IMR-90 (cell line): Measurements from ENCODE around the gene AFM. TPM values are rescaled to one million over a fixed set of nuclear protein-coding genes. Genes with fewer than 3 reads are reported as not detected.

ENCODE experiments used
- ATAC-seq: fragments of 200-7000 bp; cut with Tn5 transposase; 2 replicates; pipeline ENCODE4 v1.9.1; 2020; ENCODE audit warnings: low read depth, mild to moderate bottlenecking, moderate library complexity
- BruUV-seq: library from RNA; stranded (reverse); fragments of 400-500 nt; replicated peaks from 2 replicates; lab custom pipeline; 2021; lab: Mats Ljungman, UMichigan
- CTCF ChIA-PET: fragments of 300-600 bp; formaldehyde crosslinking; extraction: SDS; loops from one replicate; lab custom pipeline; 2021; ENCODE audit warnings: antibody characterized with exemption; lab: Yijun Ruan, JAX
- POLR2A ChIA-PET: fragments of 300-600 bp; sonication (Branson Sonifier 250); formaldehyde crosslinking; loops from one replicate; lab custom pipeline; 2022; ENCODE audit warnings: antibody characterized with exemption; ENCODE audit not compliant: unreplicated experiment; lab: Charles Lee
- DNase-seq: peaks from one replicate; pipeline ENCODE4 v3.0.0; 2013
- H2AFZ ChIP-seq: replicated peaks from 2 replicates; pipeline ENCODE3; 2013; ENCODE audit warnings: low read length, mild to moderate bottlenecking; ENCODE audit not compliant: poor library complexity
- H2AK5ac ChIP-seq: 2 replicates; pipeline ENCODE4 v1.6.1; 2013; ENCODE audit warnings: low read depth, low read length, inconsistent platforms
- H2AK9ac ChIP-seq: replicated peaks from 2 replicates; pipeline ENCODE3; 2013; ENCODE audit warnings: mild to moderate bottlenecking, low read depth, low read length, moderate library complexity; ENCODE audit not compliant: poor library complexity
- H2BK120ac ChIP-seq: 2 replicates; pipeline ENCODE4 v1.6.1; 2013; ENCODE audit warnings: low read depth, low read length, inconsistent platforms
- H2BK15ac ChIP-seq: 3 replicates; pipeline ENCODE4 v1.6.1; 2013; ENCODE audit warnings: low read depth, low read length, inconsistent platforms
- H2BK20ac ChIP-seq: 2 replicates; pipeline ENCODE4 v1.6.1; 2013; ENCODE audit warnings: low read depth, mild to moderate bottlenecking, inconsistent platforms, low read length, moderate library complexity
- H2BK5ac ChIP-seq: 2 replicates; pipeline ENCODE4 v1.6.1; 2013; ENCODE audit warnings: mild to moderate bottlenecking, low read depth, low read length, inconsistent platforms; ENCODE audit not compliant: poor library complexity, severe bottlenecking
- H3K14ac ChIP-seq: replicated peaks from 2 replicates; pipeline ENCODE4 v1.6.1; 2013; ENCODE audit warnings: low read depth, low read length, inconsistent platforms
- H3K18ac ChIP-seq: 2 replicates; pipeline ENCODE4 v1.6.1; 2013; ENCODE audit warnings: low read depth, low read length, control low read depth
- H3K23ac ChIP-seq: 2 replicates; pipeline ENCODE4 v1.6.1; 2013; ENCODE audit warnings: low read depth, low read length, inconsistent platforms
- H3K27ac ChIP-seq: 2 replicates; pipeline ENCODE4 v1.5.1; 2013; ENCODE audit warnings: mild to moderate bottlenecking, control low read depth, low read length; ENCODE audit not compliant: insufficient read depth
- H3K27me3 ChIP-seq: 2 replicates; pipeline ENCODE4 v1.6.1; 2013; ENCODE audit warnings: low read length; ENCODE audit not compliant: control insufficient read depth, insufficient read depth
- H3K36me3 ChIP-seq: 2 replicates; pipeline ENCODE4 v1.6.1; 2013; ENCODE audit warnings: low read length, mixed read lengths; ENCODE audit not compliant: control insufficient read depth, insufficient read depth
- H3K4ac ChIP-seq: 2 replicates; pipeline ENCODE4 v1.6.1; 2013; ENCODE audit warnings: low read depth, low read length, inconsistent platforms
- H3K4me1 ChIP-seq: 2 replicates; pipeline ENCODE4 v1.6.1; 2013; ENCODE audit warnings: low read length, mixed read lengths; ENCODE audit not compliant: control insufficient read depth, insufficient read depth
- H3K4me2 ChIP-seq: 2 replicates; pipeline ENCODE4 v1.6.1; 2013; ENCODE audit warnings: low read depth, mild to moderate bottlenecking, control low read depth, low read length, moderate library complexity
- H3K4me3 ChIP-seq: 2 replicates; pipeline ENCODE4 v1.5.1; 2013; ENCODE audit warnings: low read depth, mild to moderate bottlenecking, control low read depth, low read length, moderate library complexity; ENCODE audit not compliant: insufficient read depth
- H3K56ac ChIP-seq: 2 replicates; pipeline ENCODE4 v1.6.1; 2013; ENCODE audit warnings: low read length, inconsistent platforms; ENCODE audit not compliant: insufficient read depth; ENCODE audit errors: extremely low read depth
- H3K79me1 ChIP-seq, 2 experiments: 2 replicates each; pipeline ENCODE4 v1.6.1; 2013; ENCODE audit warnings: low read length in 2 of 2, inconsistent platforms in 1 of 2, low read depth in 1 of 2
- H3K9ac ChIP-seq: 2 replicates; pipeline ENCODE4 v1.6.1; 2013; ENCODE audit warnings: low read depth, low read length, control low read depth
- H3K9me1 ChIP-seq: 2 replicates; pipeline ENCODE4 v1.6.1; 2013; ENCODE audit warnings: low read length, inconsistent platforms; ENCODE audit not compliant: insufficient read depth
- H3K9me3 ChIP-seq: 2 replicates; pipeline ENCODE4 v1.6.1; 2013; ENCODE audit warnings: low read length; ENCODE audit not compliant: control insufficient read depth, insufficient read depth
- H4K20me1 ChIP-seq: 2 replicates; pipeline ENCODE4 v1.6.1; 2013; ENCODE audit warnings: low read length, inconsistent platforms; ENCODE audit not compliant: insufficient read depth
- H4K5ac ChIP-seq: 2 replicates; pipeline ENCODE4 v1.6.1; 2013; ENCODE audit warnings: mild to moderate bottlenecking, low read depth, low read length, control low read depth
- H4K8ac ChIP-seq, 2 experiments: 2 replicates each; pipeline ENCODE4 v1.6.1; 2013; ENCODE audit warnings: low read depth in 2 of 2, low read length in 2 of 2, control low read depth in 1 of 2, inconsistent platforms in 1 of 2
- H4K91ac ChIP-seq: 2 replicates; pipeline ENCODE4 v1.6.1; 2013; ENCODE audit warnings: low read depth, low read length, inconsistent platforms; ENCODE audit not compliant: insufficient read depth
- CEBPB ChIP-seq: IDR thresholded peaks from 2 replicates; pipeline ENCODE4 v1.6.1; 2012; ENCODE audit warnings: low read depth, low read length, improper control_type of control experiment
- CHD1 ChIP-seq: IDR thresholded peaks from 2 replicates; pipeline ENCODE4 v1.6.1; 2012; ENCODE audit warnings: low read depth, low read length, improper control_type of control experiment
- FOS ChIP-seq: fragments of 150-350 bp; IDR thresholded peaks from 2 replicates; pipeline ENCODE4 v1.6.1; 2016; ENCODE audit warnings: low read depth, low read length
- MAFK ChIP-seq: IDR thresholded peaks from 2 replicates; pipeline ENCODE4 v1.6.1; 2012; ENCODE audit warnings: low read depth, low read length, improper control_type of control experiment
- RAD21 ChIP-seq: IDR thresholded peaks from 2 replicates; pipeline ENCODE4 v1.6.1; 2012; ENCODE audit warnings: low read length, improper control_type of control experiment
- RCOR1 ChIP-seq: IDR thresholded peaks from 2 replicates; pipeline ENCODE4 v1.6.1; 2012; ENCODE audit warnings: mild to moderate bottlenecking, low read length, improper control_type of control experiment; ENCODE audit not compliant: insufficient replicate concordance
- RFX5 ChIP-seq: IDR thresholded peaks from 2 replicates; pipeline ENCODE4 v1.8.0; 2012; ENCODE audit warnings: low read depth, mild to moderate bottlenecking, low read length, moderate library complexity
- SMC3 ChIP-seq: fragments of 150-350 bp; IDR thresholded peaks from 2 replicates; pipeline ENCODE4 v1.6.1; 2016; ENCODE audit warnings: low read depth, mild to moderate bottlenecking, antibody characterized with exemption, low read length, moderate library complexity
- WGBS, 2 experiments: methylation state at CpG; one replicate each; pipeline versions ENCODE4 v1.1.5 to v1.1.7; 2013; ENCODE audit warnings: missing lambda C conversion rate in 2 of 2; ENCODE audit not compliant: insufficient read length in 1 of 2; ENCODE audit errors: extremely low coverage in 2 of 2; 5-methylcytosine and 5-hydroxymethylcytosine counted together
- dilution Hi-C: fragments of 300-500 bp; cut with HindIII; formaldehyde crosslinking; loops from one replicate; pipeline ENCODE4 v1.14.3; 2018; ENCODE audit warnings: low sequenced_read_pairs; ENCODE audit not compliant: unreplicated experiment
- in situ Hi-C: fragments of 300-500 bp; cut with MboI; formaldehyde crosslinking; loops from 3 replicates; pipeline ENCODE4 v1.14.3; 2019; ENCODE audit warnings: low sequenced_read_pairs, inconsistent platforms, mixed read lengths
- intact Hi-C: fragments of 100-400 bp; cut with micrococcal nuclease; formaldehyde crosslinking; loops from 2 replicates; pipeline ENCODE4 v1.10.0; 2022
- polyA plus RNA-seq, 3 experiments: library from polyadenylated mRNA; depleted of rRNA; stranded (reverse); fragments of >200 nt; gene quantifications; 2 replicates each; pipeline ENCODE4 v1.2.3, GENCODE V29; 2012; ENCODE audit warnings: low replicate concordance in 1 of 3
- total RNA-seq: library from RNA; depleted of rRNA; stranded (reverse); fragments of >200 nt; gene quantifications from 2 replicates; pipeline ENCODE4 v1.2.3, GENCODE V29; 2012
- TF ChIP-seq, protein P1 (sequence below): fragments of 150-350 bp; IDR thresholded peaks from 2 replicates; pipeline ENCODE4 v1.6.1; 2016; ENCODE audit warnings: low read depth, mild to moderate bottlenecking, low read length, moderate library complexity, borderline replicate concordance

AFM gene
- total and polyA plus RNA-seq, 2 of the 4 experiments (the other 2 are of a cell fraction) = not detected

DNA sequence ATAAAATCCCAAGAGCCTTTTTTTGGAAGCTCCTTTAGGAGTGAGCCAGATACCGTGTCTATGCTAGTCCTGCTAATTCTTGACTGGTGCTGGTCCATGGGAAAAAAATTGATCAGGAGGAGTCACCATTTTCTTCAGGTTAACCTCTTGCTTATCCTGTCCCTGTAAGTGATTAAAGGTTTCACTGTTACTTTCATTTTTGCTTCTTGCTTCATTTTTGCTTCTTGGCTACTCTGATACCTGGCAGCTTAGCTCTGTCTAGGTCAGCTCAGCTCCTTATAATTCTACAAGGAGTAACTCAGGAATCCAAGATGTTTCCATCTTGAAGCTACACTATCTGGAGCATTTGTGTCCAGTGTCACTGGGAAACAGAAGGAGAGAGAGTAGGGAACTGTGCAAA is 45.7 kb downstream of the AFM start:
- H2BK120ac ChIP-seq = no peak overlapping the region
- no peak overlapping the region for H3K18ac ChIP-seq
- no peak overlapping the region for H3K14ac ChIP-seq
- no peak overlapping the region for H2AK5ac ChIP-seq
- no peak overlapping the region for H2BK20ac ChIP-seq
- TF ChIP-seq RFX5 = no peak
- TF ChIP-seq, protein P1, sequence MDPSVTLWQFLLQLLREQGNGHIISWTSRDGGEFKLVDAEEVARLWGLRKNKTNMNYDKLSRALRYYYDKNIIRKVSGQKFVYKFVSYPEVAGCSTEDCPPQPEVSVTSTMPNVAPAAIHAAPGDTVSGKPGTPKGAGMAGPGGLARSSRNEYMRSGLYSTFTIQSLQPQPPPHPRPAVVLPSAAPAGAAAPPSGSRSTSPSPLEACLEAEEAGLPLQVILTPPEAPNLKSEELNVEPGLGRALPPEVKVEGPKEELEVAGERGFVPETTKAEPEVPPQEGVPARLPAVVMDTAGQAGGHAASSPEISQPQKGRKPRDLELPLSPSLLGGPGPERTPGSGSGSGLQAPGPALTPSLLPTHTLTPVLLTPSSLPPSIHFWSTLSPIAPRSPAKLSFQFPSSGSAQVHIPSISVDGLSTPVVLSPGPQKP = no peak
- no peak for TF ChIP-seq MAFK
- no peak for TF ChIP-seq RAD21
- TF ChIP-seq FOS = no peak
- no peak for TF ChIP-seq SMC3
- TF ChIP-seq CHD1 = no peak
- no peak for TF ChIP-seq CEBPB
- TF ChIP-seq RCOR1 = no peak
- WGBS, 2 experiments = no CpG with 5 or more reads among the region's 1 CpG
- in situ Hi-C loops = no loop called here
- no peak overlapping the region for H2AFZ ChIP-seq
- DNase-seq = no peak
- no peaks in the 10 kb centered on the region for H3K4me1 ChIP-seq
- no peak overlapping the region for H4K5ac ChIP-seq
- ChIA-PET CTCF (no interaction called here), POLR2A (no interaction called here)
- no peak overlapping the region for H2BK5ac ChIP-seq
- dilution Hi-C loops = no loop called here
- no peak overlapping the region for H3K4me3 ChIP-seq
- H3K27ac ChIP-seq = no peak overlapping the region
- no peaks in the 10 kb centered on the region for H4K20me1 ChIP-seq
- H4K8ac ChIP-seq = no peak overlapping the region
- peaks cover 6% of the 10 kb centered on the region for H3K27me3 ChIP-seq
- H3K4ac ChIP-seq = no peak overlapping the region
- no peaks in the 10 kb centered on the region for H3K9me3 ChIP-seq
- BruUV-seq = no TSS peak
- intact Hi-C loops = no loop called here
- H3K9ac ChIP-seq = no peak overlapping the region
- no peaks in the 10 kb centered on the region for H3K9me1 ChIP-seq
- H4K91ac ChIP-seq = no peak overlapping the region
- ATAC-seq = no peak
- no peaks in the 10 kb centered on the region for H3K79me1 ChIP-seq
- H3K23ac ChIP-seq = no peak overlapping the region
- no peak overlapping the region for H3K56ac ChIP-seq
- H2AK9ac ChIP-seq = no peak overlapping the region
- no peaks in the 10 kb centered on the region for H3K36me3 ChIP-seq
- H3K4me2 ChIP-seq = no peak overlapping the region
- no peak overlapping the region for H2BK15ac ChIP-seq
